ENCODE measurements around the gene IPO8. TPM values are rescaled to one million over a fixed set of nuclear protein-coding genes. Genes with fewer than 3 reads are reported as not detected.

IPO8 gene
- total RNA-seq, 1 donor from 2014 or later, result 43.0 TPM

DNA sequence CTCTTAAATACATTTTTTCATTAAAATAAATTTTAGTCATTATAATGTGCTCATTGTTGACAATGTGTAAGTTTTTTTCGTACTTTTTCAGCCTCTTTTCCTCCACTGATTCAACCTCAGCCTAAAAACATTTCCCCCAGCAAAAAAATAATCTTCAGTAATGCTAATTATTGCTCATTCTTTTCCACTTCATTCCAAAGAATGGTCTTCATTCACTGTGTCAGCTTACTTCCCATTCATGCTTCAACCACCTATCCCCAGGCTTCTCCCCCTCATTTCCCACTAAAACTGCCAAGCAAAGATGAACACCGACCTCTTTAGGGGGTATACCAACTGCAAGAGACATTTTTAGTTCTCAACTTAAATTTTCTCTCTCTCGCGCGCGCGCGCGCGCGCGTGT, 2.7 kb upstream of the IPO8 start:
- H3K27me3 Mint-ChIP-seq (ENCODE audit: unreplicated experiment), result peaks cover 7% of the 10 kb centered on the region
- TF ChIP-seq, protein P1, sequence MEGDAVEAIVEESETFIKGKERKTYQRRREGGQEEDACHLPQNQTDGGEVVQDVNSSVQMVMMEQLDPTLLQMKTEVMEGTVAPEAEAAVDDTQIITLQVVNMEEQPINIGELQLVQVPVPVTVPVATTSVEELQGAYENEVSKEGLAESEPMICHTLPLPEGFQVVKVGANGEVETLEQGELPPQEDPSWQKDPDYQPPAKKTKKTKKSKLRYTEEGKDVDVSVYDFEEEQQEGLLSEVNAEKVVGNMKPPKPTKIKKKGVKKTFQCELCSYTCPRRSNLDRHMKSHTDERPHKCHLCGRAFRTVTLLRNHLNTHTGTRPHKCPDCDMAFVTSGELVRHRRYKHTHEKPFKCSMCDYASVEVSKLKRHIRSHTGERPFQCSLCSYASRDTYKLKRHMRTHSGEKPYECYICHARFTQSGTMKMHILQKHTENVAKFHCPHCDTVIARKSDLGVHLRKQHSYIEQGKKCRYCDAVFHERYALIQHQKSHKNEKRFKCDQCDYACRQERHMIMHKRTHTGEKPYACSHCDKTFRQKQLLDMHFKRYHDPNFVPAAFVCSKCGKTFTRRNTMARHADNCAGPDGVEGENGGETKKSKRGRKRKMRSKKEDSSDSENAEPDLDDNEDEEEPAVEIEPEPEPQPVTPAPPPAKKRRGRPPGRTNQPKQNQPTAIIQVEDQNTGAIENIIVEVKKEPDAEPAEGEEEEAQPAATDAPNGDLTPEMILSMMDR (IDR thresholded peaks at IDR 0.05; ENCODE audit: unreplicated experiment), result no peak
- H3K4me1 Mint-ChIP-seq (ENCODE audit: unreplicated experiment), result peaks cover 21% of the 10 kb centered on the region

DNA sequence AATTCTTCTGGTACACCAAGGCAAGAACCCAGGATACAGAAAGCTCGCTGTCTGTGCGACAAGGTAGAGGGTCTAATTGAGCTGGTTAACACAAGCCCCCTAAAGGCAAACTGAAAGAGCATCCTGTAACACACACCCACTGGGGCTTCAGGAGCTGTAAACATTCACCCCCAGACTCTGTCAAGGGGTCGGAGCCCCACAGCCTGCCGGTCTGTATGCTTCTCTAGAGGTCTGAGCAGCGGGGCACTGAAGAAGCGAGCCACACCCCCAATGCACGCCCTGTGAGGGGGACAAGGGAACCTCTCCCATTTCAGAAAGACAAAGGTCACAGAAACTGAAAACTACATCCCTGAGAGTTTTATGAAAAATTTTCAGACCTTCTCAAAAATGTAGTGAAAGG, 1.3 kb upstream of the IPO8 start:
- Mint-ChIP-seq H3K36me3 (ENCODE audit: low read depth, unreplicated experiment) (no peaks in the 10 kb centered on the region), H3K4me1 (ENCODE audit: unreplicated experiment) (peaks cover 21% of the 10 kb centered on the region), H3K27me3 (ENCODE audit: unreplicated experiment) (peaks cover 7% of the 10 kb centered on the region), H3K4me3 (ENCODE audit: unreplicated experiment) (peak overlapping the region; percentile 7), H3K27ac (ENCODE audit: unreplicated experiment) (no peak overlapping the region), H3K9me3 (ENCODE audit: unreplicated experiment) (no peaks in the 10 kb centered on the region)
- DNase-seq (ENCODE audit: low spot score), result no peak
- TF ChIP-seq, protein P1 (IDR thresholded peaks at IDR 0.05; ENCODE audit: unreplicated experiment), result no peak

More for the DNA sequence above, 2.7 kb upstream of the IPO8 start:
- Mint-ChIP-seq H3K36me3 (ENCODE audit: low read depth, unreplicated experiment) (no peaks in the 10 kb centered on the region), H3K27ac (ENCODE audit: unreplicated experiment) (no peak overlapping the region), H3K9me3 (ENCODE audit: unreplicated experiment) (no peaks in the 10 kb centered on the region), H3K4me3 (ENCODE audit: unreplicated experiment) (no peak overlapping the region)
- DNase-seq (ENCODE audit: low spot score), result no peak

DNA sequence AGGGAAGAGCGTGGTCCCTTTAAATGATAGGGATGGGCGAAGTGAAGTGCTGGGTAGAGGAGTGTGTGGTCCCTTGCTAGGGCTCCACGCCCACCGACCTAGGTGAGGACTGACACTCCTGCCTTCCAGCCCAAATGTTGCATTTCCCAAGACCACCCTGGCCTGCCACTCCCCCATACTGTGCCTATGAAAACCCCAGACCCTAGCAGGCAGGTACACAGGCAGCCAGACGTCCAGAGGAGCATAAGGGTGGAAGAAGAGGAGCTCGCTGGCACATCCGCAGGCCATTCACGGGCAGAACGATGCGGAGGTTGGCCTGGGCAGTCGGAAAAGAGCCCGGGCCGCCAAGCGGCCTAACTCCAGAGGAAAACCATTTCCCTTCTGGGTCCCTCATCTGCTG, 817 bp upstream of the IPO8 start:
- peak overlapping the region; percentile 93 for H3K4me3 Mint-ChIP-seq (ENCODE audit: unreplicated experiment)
- DNase-seq (ENCODE audit: low spot score), result peak; percentile 20
- H3K9me3 Mint-ChIP-seq (ENCODE audit: unreplicated experiment), result no peaks in the 10 kb centered on the region

DNA sequence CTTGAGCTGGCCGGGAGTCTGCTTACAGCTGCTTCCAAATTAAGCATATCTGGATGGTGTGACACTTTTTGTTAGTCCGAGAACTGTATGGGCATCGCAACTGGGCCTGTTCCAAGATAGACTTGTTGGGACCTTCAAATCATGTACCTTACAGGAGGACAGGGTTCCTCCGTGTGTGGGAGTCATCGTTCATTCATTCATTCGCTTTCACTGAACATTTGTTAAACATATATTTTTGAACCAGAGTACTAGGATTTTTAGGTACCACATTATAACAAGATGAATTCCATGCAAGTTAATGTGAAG, 387 bp upstream of the IPO8 start:
- H3K36me3 Mint-ChIP-seq (ENCODE audit: low read depth, unreplicated experiment), result no peaks in the 10 kb centered on the region
- H3K27ac Mint-ChIP-seq (ENCODE audit: unreplicated experiment), result peak overlapping the region; percentile 81
- H3K4me1 Mint-ChIP-seq (ENCODE audit: unreplicated experiment), result peaks cover 25% of the 10 kb centered on the region
- DNase-seq (ENCODE audit: low spot score), result no peak
- H3K27me3 Mint-ChIP-seq (ENCODE audit: unreplicated experiment), result peaks cover 7% of the 10 kb centered on the region
- peak overlapping the region; percentile 93 for H3K4me3 Mint-ChIP-seq (ENCODE audit: unreplicated experiment)
- TF ChIP-seq, protein P1 (IDR thresholded peaks at IDR 0.05; ENCODE audit: unreplicated experiment), result no peak
- no peaks in the 10 kb centered on the region for H3K9me3 Mint-ChIP-seq (ENCODE audit: unreplicated experiment)

More for the DNA sequence above, 817 bp upstream of the IPO8 start:
- Mint-ChIP-seq H3K4me1 (ENCODE audit: unreplicated experiment) (peaks cover 21% of the 10 kb centered on the region), H3K36me3 (ENCODE audit: low read depth, unreplicated experiment) (no peaks in the 10 kb centered on the region), H3K27ac (ENCODE audit: unreplicated experiment) (no peak overlapping the region), H3K27me3 (ENCODE audit: unreplicated experiment) (peaks cover 7% of the 10 kb centered on the region)
- TF ChIP-seq, protein P1 (IDR thresholded peaks at IDR 0.05; ENCODE audit: unreplicated experiment), result no peak

DNA sequence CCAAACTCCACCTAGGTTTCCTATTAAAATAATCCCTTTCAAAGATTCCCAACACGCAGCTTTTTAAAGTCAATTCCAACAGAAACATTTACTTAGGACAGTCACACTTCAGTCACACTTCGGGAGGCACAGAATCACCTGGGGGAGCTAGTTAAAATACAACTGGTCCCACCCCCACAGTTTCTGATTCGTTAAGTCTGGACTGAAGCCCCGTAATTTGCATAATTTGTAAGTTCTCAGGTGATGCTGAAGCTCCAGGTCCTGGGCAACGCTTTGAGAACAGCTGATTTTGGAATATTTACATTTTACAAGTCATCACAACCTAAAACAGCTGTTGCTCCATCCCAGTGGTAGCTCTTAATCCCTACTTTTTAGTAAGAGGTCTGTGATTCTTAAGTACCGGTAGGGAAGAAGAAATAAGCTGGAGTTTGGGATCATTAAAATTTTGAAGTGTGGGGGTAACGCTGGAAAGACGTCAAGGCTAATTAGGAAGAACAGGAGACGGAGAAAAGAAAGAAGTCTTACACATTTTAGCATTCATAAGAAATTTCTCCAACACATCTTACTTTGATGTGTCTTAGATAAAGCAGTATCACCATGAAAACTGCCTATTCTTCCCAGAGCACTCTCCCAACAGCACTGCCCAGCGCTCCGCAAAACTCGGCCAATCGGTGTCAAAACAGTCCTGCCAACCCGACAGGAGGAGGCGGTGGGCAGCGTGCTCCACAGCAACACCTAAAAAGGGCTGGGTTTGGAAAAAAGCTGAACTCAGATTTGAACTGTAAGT, 1.1 kb downstream of the IPO8 start:
- TF ChIP-seq, protein P1 (IDR thresholded peaks at IDR 0.05; ENCODE audit: unreplicated experiment), result no peak
- Mint-ChIP-seq H3K36me3 (ENCODE audit: low read depth, unreplicated experiment) (no peaks in the 10 kb centered on the region), H3K27me3 (ENCODE audit: unreplicated experiment) (peaks cover 7% of the 10 kb centered on the region), H3K27ac (ENCODE audit: unreplicated experiment) (peak overlapping the region; percentile 77), H3K4me1 (ENCODE audit: unreplicated experiment) (peaks cover 22% of the 10 kb centered on the region), H3K4me3 (ENCODE audit: unreplicated experiment) (peak overlapping the region; percentile 98), H3K9me3 (ENCODE audit: unreplicated experiment) (no peaks in the 10 kb centered on the region)
- peak; percentile 50 for DNase-seq (ENCODE audit: low spot score)

Data from endothelial cell (in vitro differentiated cells).